HL-60 (cell line): Measurements from ENCODE around the gene FLT3LG.

ENCODE experiments used
- DNase-seq, 2 experiments: peaks; one replicate each; pipeline ENCODE4 v3.0.0-alpha.2; 2010 to 2020; ENCODE audit warnings: low read depth in 1 of 2, low spot score in 1 of 2
- H3K27ac ChIP-seq: fragments of 250-450 bp; sonication (Bioruptor Pico); replicated peaks from 2 replicates; pipeline ENCODE4 v1.5.1; 2020; ENCODE audit warnings: mild to moderate bottlenecking, moderate library complexity
- H3K27me3 ChIP-seq: fragments of 250-450 bp; sonication (Bioruptor Pico); 2 replicates; pipeline ENCODE4 v1.5.1; 2021; ENCODE audit warnings: mild to moderate bottlenecking, moderate library complexity; ENCODE audit not compliant: insufficient read depth, poor library complexity, severe bottlenecking
- H3K4me3 ChIP-seq: replicated peaks from 2 replicates; pipeline ENCODE4 v1.5.1; 2011; ENCODE audit warnings: mild to moderate bottlenecking, control low read depth, low read length; ENCODE audit not compliant: insufficient read depth
- CTCF ChIP-seq: IDR thresholded peaks from one replicate; pipeline ENCODE4 v1.5.1; 2011; ENCODE audit warnings: low read length, control low read depth, inconsistent platforms; ENCODE audit not compliant: insufficient read depth
- GABPA ChIP-seq: IDR thresholded peaks from 2 replicates; pipeline ENCODE4 v1.6.1; 2012; ENCODE audit warnings: low read depth
- POLR2AphosphoS5 ChIP-seq: IDR thresholded peaks from 2 replicates; pipeline ENCODE4 v1.6.1; 2012; ENCODE audit warnings: low read depth
- REST ChIP-seq: IDR thresholded peaks from 2 replicates; pipeline ENCODE4 v1.6.1; 2012; ENCODE audit warnings: low read depth; ENCODE audit not compliant: insufficient replicate concordance
- SPI1 ChIP-seq: IDR thresholded peaks from 2 replicates; pipeline ENCODE4 v1.6.1; 2012; ENCODE audit warnings: low read depth, mild to moderate bottlenecking, borderline replicate concordance

FLT3LG gene

GRCh38 chr19:49427339-49427738 is 46.7 kb upstream of the FLT3LG start:
- H3K27ac ChIP-seq: no peak overlapping the region
- no peak for DNase-seq
- H3K4me3 ChIP-seq: no peak overlapping the region
- TF ChIP-seq POLR2AphosphoS5: no peak
- no peak for TF ChIP-seq CTCF
- TF ChIP-seq SPI1: no peak
- TF ChIP-seq GABPA: no peak
- TF ChIP-seq REST: no peak
- peaks cover 78% of the 10 kb centered on the region for H3K27me3 ChIP-seq

- TF ChIP-seq GABPA (no peak), CTCF (no peak), REST (no peak), POLR2AphosphoS5 (no peak), SPI1 (no peak)
- Histone ChIP-seq H3K4me3 (no peak overlapping the region), H3K27ac (no peak overlapping the region), H3K27me3 (peaks cover 72% of the 10 kb centered on the region)
- no peak for DNase-seq
Observed at GRCh38 chr19:49427855-49428546, 46.0 kb upstream of the FLT3LG start.

GRCh38 chr19:49428547-49429451 is 45.2 kb upstream of the FLT3LG start:
- Histone ChIP-seq H3K27me3 (peaks cover 66% of the 10 kb centered on the region), H3K27ac (no peak overlapping the region), H3K4me3 (no peak overlapping the region)
- DNase-seq: no peak
- TF ChIP-seq GABPA: no peak

GRCh38 chr19:49430172-49430677 is 43.8 kb upstream of the FLT3LG start:
- TF ChIP-seq POLR2AphosphoS5: no peak
- peaks cover 56% of the 10 kb centered on the region for H3K27me3 ChIP-seq
- DNase-seq: no peak
- H3K27ac ChIP-seq: no peak overlapping the region
- H3K4me3 ChIP-seq: no peak overlapping the region
